H1 (cell line): Measurements from ENCODE around the gene PLXNB1. TPM values are rescaled to one million over a fixed set of nuclear protein-coding genes. Genes with fewer than 3 reads are reported as not detected.
A peak's percentile ranks its signal among the peaks of the same experiment; 100 is the strongest.

Source experiments
- CTCF ChIA-PET: fragments of 300-600 bp; sonication (Branson Sonifier 250); formaldehyde crosslinking; loops from one replicate; lab custom pipeline; 2021; ENCODE audit not compliant: partially characterized antibody; lab: Charles Lee
- POLR2A ChIA-PET: fragments of 300-600 bp; sonication (Branson Sonifier 250); formaldehyde crosslinking; loops from one replicate; lab custom pipeline; 2021; ENCODE audit warnings: inconsistent platforms; ENCODE audit not compliant: partially characterized antibody; lab: Charles Lee
- DNase-seq, 2 experiments: peaks; one replicate each; pipeline versions ENCODE4 v3.0.0 to v3.0.0-alpha.2; 2010 to 2022; ENCODE audit warnings: low spot score in 2 of 2, low read depth in 1 of 2, mixed read lengths in 1 of 2
- FAIRE-seq: peaks from 2 replicates; lab custom pipeline; 2011; peaks lifted over from hg19 to GRCh38; lab: Jason Lieb, UNC
- H2AFZ ChIP-seq: 2 replicates; pipeline ENCODE4 v1.8.1; 2012; ENCODE audit warnings: low read length, inconsistent platforms
- H2AK5ac ChIP-seq: 2 replicates; pipeline ENCODE4 v1.6.1; 2013; ENCODE audit warnings: low read depth, low read length
- H2BK120ac ChIP-seq: replicated peaks from 2 replicates; pipeline ENCODE3; 2013; ENCODE audit warnings: low read depth, low read length, inconsistent platforms
- H2BK12ac ChIP-seq: 2 replicates; pipeline ENCODE4 v1.6.1; 2013; ENCODE audit warnings: low read depth, low read length
- H2BK15ac ChIP-seq: 2 replicates; pipeline ENCODE4 v1.6.1; 2013; ENCODE audit warnings: low read length
- H2BK20ac ChIP-seq: 2 replicates; pipeline ENCODE4 v1.6.1; 2013; ENCODE audit warnings: low read length
- H2BK5ac ChIP-seq: 2 replicates; pipeline ENCODE4 v1.6.1; 2013; ENCODE audit warnings: low read depth, low read length
- H3K14ac ChIP-seq: 2 replicates; pipeline ENCODE4 v1.6.1; 2013; ENCODE audit warnings: inconsistent platforms; ENCODE audit not compliant: insufficient read length
- H3K18ac ChIP-seq: 2 replicates; pipeline ENCODE4 v1.6.1; 2013; ENCODE audit warnings: low read length; ENCODE audit errors: extremely low read depth
- H3K23ac ChIP-seq: 2 replicates; pipeline ENCODE4 v1.6.1; 2013; ENCODE audit warnings: inconsistent platforms; ENCODE audit not compliant: insufficient read length
- H3K23me2 ChIP-seq: 2 replicates; pipeline ENCODE4 v1.6.1; 2013; ENCODE audit warnings: low read depth, low read length
- H3K27ac ChIP-seq: 2 replicates; pipeline ENCODE4 v1.6.1; 2011; ENCODE audit warnings: low read depth, low read length, inconsistent platforms
- H3K27me3 ChIP-seq, 4 experiments: replicated peaks in 1 of 4; 1 replicate in 1 of 4; 2 replicates in 3 of 4; pipeline versions ENCODE4 v1.6.1 to v1.8.1; 2011 to 2013; ENCODE audit warnings: low read length in 3 of 4, mild to moderate bottlenecking in 3 of 4, inconsistent platforms in 2 of 4, mixed read lengths in 2 of 4, moderate library complexity in 1 of 4; ENCODE audit not compliant: control insufficient read depth in 3 of 4, insufficient read depth in 3 of 4; ENCODE audit errors: extremely low read depth in 1 of 4
- H3K36me3 ChIP-seq, 4 experiments: 2 replicates each; pipeline versions ENCODE4 v1.6.1 to v1.8.1; 2011 to 2013; ENCODE audit warnings: mild to moderate bottlenecking in 4 of 4, low read length in 3 of 4, moderate library complexity in 2 of 4, control low read depth in 1 of 4, inconsistent platforms in 1 of 4; ENCODE audit not compliant: insufficient read depth in 4 of 4, control insufficient read depth in 2 of 4
- H3K4ac ChIP-seq: replicated peaks from 2 replicates; pipeline ENCODE3; 2013; ENCODE audit warnings: low read length, low read depth, mixed read lengths, inconsistent platforms; ENCODE audit not compliant: insufficient read length
- H3K4me1 ChIP-seq, 4 experiments: replicated peaks in 1 of 4; 1 replicate in 1 of 4; 2 replicates in 3 of 4; pipeline versions ENCODE4 v1.6.1 to v1.8.1; 2011 to 2013; ENCODE audit warnings: low read length in 3 of 4, inconsistent platforms in 2 of 4, mixed read lengths in 1 of 4; ENCODE audit not compliant: insufficient read depth in 4 of 4, control insufficient read depth in 3 of 4
- H3K4me2 ChIP-seq, 2 experiments: 2 replicates each; pipeline versions ENCODE4 v1.6.1 to v1.8.1; 2011 to 2013; ENCODE audit warnings: low read depth in 2 of 2, low read length in 2 of 2, control low read depth in 1 of 2, inconsistent platforms in 1 of 2, mild to moderate bottlenecking in 1 of 2; ENCODE audit not compliant: insufficient read depth in 1 of 2
- H3K4me3 ChIP-seq, 4 experiments: fragments of 200-600, 300-600 bp in 1 of 4; sonication (generic), shearing (Covaris generic), sonication (Bioruptor Twin) in 1 of 4; 2 replicates each; pipeline versions ENCODE4 v1.5.1 to v1.8.1; 2011 to 2016; ENCODE audit warnings: low read length in 4 of 4, low read depth in 3 of 4, control low read depth in 2 of 4, inconsistent platforms in 2 of 4, mild to moderate bottlenecking in 2 of 4, mixed read lengths in 1 of 4, moderate library complexity in 1 of 4; ENCODE audit not compliant: insufficient read depth in 2 of 4; ENCODE audit errors: extremely low read depth in 1 of 4
- H3K56ac ChIP-seq: replicated peaks from 2 replicates; pipeline ENCODE3; 2013; ENCODE audit warnings: low read depth, mild to moderate bottlenecking, mixed read lengths, low read length, inconsistent platforms; ENCODE audit not compliant: insufficient read length
- H3K79me1 ChIP-seq: 2 replicates; pipeline ENCODE4 v1.6.1; 2013; ENCODE audit warnings: low read depth, low read length, control low read depth
- H3K79me2 ChIP-seq, 2 experiments: 2 replicates each; pipeline versions ENCODE4 v1.6.1 to v1.8.1; 2012 to 2013; ENCODE audit warnings: low read length in 2 of 2, mild to moderate bottlenecking in 2 of 2, inconsistent platforms in 1 of 2; ENCODE audit not compliant: insufficient read depth in 2 of 2, control insufficient read depth in 1 of 2
- H3K9ac ChIP-seq, 4 experiments: replicated peaks in 1 of 4; 1 replicate in 1 of 4; 2 replicates in 3 of 4; pipeline versions ENCODE4 v1.6.1 to v1.8.1; 2011 to 2013; ENCODE audit warnings: low read depth in 3 of 4, low read length in 3 of 4, control low read depth in 2 of 4, mild to moderate bottlenecking in 2 of 4, moderate library complexity in 2 of 4, inconsistent platforms in 1 of 4; ENCODE audit errors: extremely low read depth in 1 of 4
- H3K9me3 ChIP-seq, 2 experiments: 2 replicates each; pipeline versions ENCODE4 v1.6.1 to v1.8.1; 2012 to 2013; ENCODE audit warnings: mild to moderate bottlenecking in 2 of 2, moderate library complexity in 2 of 2, control low read depth in 1 of 2, inconsistent platforms in 1 of 2, low read depth in 1 of 2, low read length in 1 of 2, mixed read lengths in 1 of 2; ENCODE audit not compliant: insufficient read depth in 2 of 2
- H4K20me1 ChIP-seq, 2 experiments: replicated peaks in 1 of 2; 2 replicates each; pipeline versions ENCODE3 to v1.8.1; 2011 to 2013; ENCODE audit warnings: inconsistent platforms in 2 of 2, low read length in 2 of 2, mild to moderate bottlenecking in 1 of 2; ENCODE audit not compliant: insufficient read depth in 2 of 2, control insufficient read depth in 1 of 2
- H4K5ac ChIP-seq: 2 replicates; pipeline ENCODE4 v1.6.1; 2013; ENCODE audit warnings: low read length, low read depth, mixed read lengths, inconsistent platforms; ENCODE audit not compliant: insufficient read length
- H4K8ac ChIP-seq: 2 replicates; pipeline ENCODE4 v1.8.0; 2013; ENCODE audit warnings: mild to moderate bottlenecking, moderate library complexity, low read length, inconsistent platforms; ENCODE audit not compliant: insufficient read depth; ENCODE audit errors: extremely low read depth
- H4K91ac ChIP-seq: replicated peaks from 2 replicates; pipeline ENCODE3; 2013; ENCODE audit warnings: low read length, mixed read lengths, inconsistent platforms; ENCODE audit not compliant: insufficient read length
- ATF2 ChIP-seq: IDR thresholded peaks from 2 replicates; pipeline ENCODE4 v1.6.1; 2012; ENCODE audit warnings: low read length, inconsistent platforms
- CEBPB ChIP-seq: IDR thresholded peaks from 2 replicates; pipeline ENCODE4 v1.6.1; 2012; ENCODE audit warnings: low read depth, low read length
- CHD2 ChIP-seq: IDR thresholded peaks from 2 replicates; pipeline ENCODE4 v1.6.1; 2012; ENCODE audit warnings: low read length, improper control_type of control experiment
- CREB1 ChIP-seq: IDR thresholded peaks from 2 replicates; pipeline ENCODE4 v1.6.1; 2012; ENCODE audit warnings: inconsistent platforms
- CTCF ChIP-seq, 3 experiments: IDR thresholded peaks; 1 replicate in 2 of 3; 2 replicates in 1 of 3; pipeline versions ENCODE4 v1.5.1 to v1.6.1; 2011; ENCODE audit warnings: low read length in 3 of 3, mild to moderate bottlenecking in 3 of 3, inconsistent platforms in 2 of 3, low read depth in 1 of 3, moderate library complexity in 1 of 3; ENCODE audit not compliant: insufficient read depth in 1 of 3; ENCODE audit errors: control extremely low read depth in 1 of 3
- EGR1 ChIP-seq: IDR thresholded peaks from 2 replicates; pipeline ENCODE4 v1.6.1; 2011; ENCODE audit warnings: low read depth, low read length, borderline replicate concordance
- JUN ChIP-seq: IDR thresholded peaks from 2 replicates; pipeline ENCODE4 v1.6.1; 2011; ENCODE audit warnings: low read depth, mild to moderate bottlenecking, improper control_type of control experiment, low read length
- JUND ChIP-seq: IDR thresholded peaks from 2 replicates; pipeline ENCODE4 v1.6.1; 2011; ENCODE audit warnings: mild to moderate bottlenecking, improper control_type of control experiment, low read length
- POLR2A ChIP-seq, 2 experiments: IDR thresholded peaks; 1 replicate in 1 of 2; 2 replicates in 1 of 2; pipeline ENCODE4 v1.6.1; 2011; ENCODE audit warnings: low read depth in 2 of 2, low read length in 2 of 2, mild to moderate bottlenecking in 2 of 2; ENCODE audit errors: control extremely low read depth in 1 of 2
- WGBS, 2 experiments: shearing (Covaris generic) in 1 of 2; methylation state at CpG; one replicate each; pipeline versions ENCODE4 v1.1.6 to v1.1.7; 2013 to 2015; ENCODE audit warnings: low lambda C conversion rate in 2 of 2, mixed read lengths in 2 of 2, inconsistent platforms in 1 of 2, low coverage in 1 of 2, missing lambda C conversion rate in 1 of 2; ENCODE audit not compliant: insufficient replicate concordance in 2 of 2, insufficient coverage in 1 of 2, insufficient read length in 1 of 2; ENCODE audit errors: extremely low coverage in 1 of 2, missing lambda C conversion rate in 1 of 2; 5-methylcytosine and 5-hydroxymethylcytosine counted together
- polyA plus RNA-seq, 7 experiments: library from polyadenylated mRNA; depleted of rRNA in 3 of 7; stranded (reverse) in 5 of 7; unstranded in 2 of 7; fragments of >200 nt in 5 of 7; fragments of 200-250 nt in 2 of 7; gene quantifications; 1 replicate in 5 of 7; 2 replicates in 1 of 7; 4 replicates in 1 of 7; pipeline versions ENCODE4 v1.2.1 to v1.2.3, GENCODE V29; 2011 to 2013; ENCODE audit warnings: missing spikeins in 2 of 7, mixed read lengths in 2 of 7
- total RNA-seq: library from RNA; stranded (reverse); fragmentation: NEBNext Ultra II Directional; extraction: Animal tissue kit (Norgen Biotek cat#: 25700); gene quantifications from 2 replicates; pipeline ENCODE4 v1.2.1, GENCODE V29; 2021

Gene PLXNB1
- total and polyA plus RNA-seq, 2 of the 8 experiments (the other 6 are each of a cell fraction or from before 2014, with no cell fraction given): 109 to 114 TPM

- CTCF ChIA-PET: interaction anchor here (0.9 to 5.4 kb wide), 4 partner anchors 9 to 153 kb away, joined by 3 to 34 read pairs (median 20); no protein-coding TSS in a partner anchor
- H4K5ac ChIP-seq: no peak overlapping the region
- H3K4me3 ChIP-seq: peak overlapping the region in 3 of 4 experiments; percentile 66 to 85 (median 75); a peak in 7 of 8 replicates
- POLR2A ChIA-PET: interaction anchor here (0.6 to 31.5 kb wide), 14 partner anchors 7 to 233 kb away, joined by 3 to 650 read pairs (median 6); partner anchors contain the start of genes ATRIP, CCDC51, FBXW12 and TMA7
- DNase-seq: no peak
- H4K20me1 ChIP-seq: peaks cover 14 to 29% of the 10 kb centered on the region in 2 experiments
- H3K18ac ChIP-seq: 0 out of 2 replicates have a peak overlapping the region, but pooled peaks have one; percentile 4
- peaks cover 13% of the 10 kb centered on the region for H3K23me2 ChIP-seq
- H2BK12ac ChIP-seq: peak overlapping the region; percentile 33; the same call in 1 of the 2 replicates
- H3K56ac ChIP-seq: no peak overlapping the region
- peaks cover 42% of the 10 kb centered on the region for H3K79me1 ChIP-seq
- 85% methylated on average over 9 of the region's 9 CpGs; no CpG with 5 or more reads in 1 of the 2 experiments for WGBS, 2 experiments
- peak overlapping the region; percentile 90 for H2AK5ac ChIP-seq
- no peak overlapping the region for H2AFZ ChIP-seq
- no peak for FAIRE-seq
- peaks cover 7 to 15% (median 10%) of the 10 kb centered on the region in 4 experiments; a peak in 6 of 8 replicates for H3K36me3 ChIP-seq
- H3K14ac ChIP-seq: no peak overlapping the region
- H3K79me2 ChIP-seq: peaks cover 32 to 72% of the 10 kb centered on the region in 2 experiments
- H3K27me3 ChIP-seq: no peaks in the 10 kb centered on the region
- peak overlapping the region; percentile 82 for H2BK5ac ChIP-seq
- H3K4ac ChIP-seq: peak overlapping the region; percentile 58
- H3K9ac ChIP-seq: peak overlapping the region in 3 of 4 experiments; percentile 67 to 96 (median 93); a peak in 4 of 7 replicates
- peak overlapping the region; percentile 34; the same call in 1 of the 2 replicates for H3K27ac ChIP-seq
- no peaks in the 10 kb centered on the region for H3K9me3 ChIP-seq
- H2BK20ac ChIP-seq: no peak overlapping the region; the same call in 1 of the 2 replicates
- H3K4me2 ChIP-seq: peak overlapping the region; percentile 91 to 98
- peak overlapping the region; percentile 88 for H2BK15ac ChIP-seq
- H3K4me1 ChIP-seq: peaks cover 7 to 43% (median 22%) of the 10 kb centered on the region in 4 experiments
- no peak overlapping the region for H2BK120ac ChIP-seq
- peak overlapping the region; percentile 53 for H4K91ac ChIP-seq
- H3K23ac ChIP-seq: no peak overlapping the region
- no peak overlapping the region; the same call in 1 of the 2 replicates for H4K8ac ChIP-seq
- TF ChIP-seq ATF2 (no peak), CTCF (IDR thresholded peaks at IDR 0.05; ENCODE audit: control extremely low read depth in 1 of 3, insufficient read depth in 1 of 3, low read depth in 1 of 3, low read length in 3 of 3) (no peak), EGR1 (no peak), CEBPB (no peak), CHD2 (no peak), JUND (no peak), POLR2A (IDR thresholded peaks at IDR 0.05; ENCODE audit: control extremely low read depth in 1 of 2, low read depth in 2 of 2, low read length in 2 of 2) (no peak), CREB1 (no peak), JUN (no peak)
These were observed 2.3 kb downstream of the PLXNB1 start for GRCh38 chr3:48427630-48427962.
